MM.1S (cell line): ENCODE results near the gene DLX3.

Experiments used
- CTCF ChIP-seq: fragments of 300-600 bp; sonication (generic); IDR thresholded peaks from 2 replicates; pipeline ENCODE4 v1.5.1; 2016; ENCODE audit warnings: antibody characterized with exemption, low read length, mixed read lengths
- EZH2 ChIP-seq: fragments of 300-600 bp; sonication (generic); optimal IDR thresholded peaks from 2 replicates; pipeline ENCODE3; 2017; ENCODE audit warnings: low read depth, mild to moderate bottlenecking, antibody characterized with exemption, low read length, mixed read lengths

- TF ChIP-seq CTCF (no peak), EZH2 (no peak)
Observed at GRCh38 chr17:49990331-49990730, 4.7 kb downstream of the DLX3 start.
